Small intestine (tissue), 7 donors: ENCODE results near the gene AOPEP. TPM values are rescaled to one million over a fixed set of nuclear protein-coding genes. Genes with fewer than 3 reads are reported as not detected.
A peak's percentile ranks its signal among the peaks of the same experiment; 100 is the strongest.

Experiments
- DNase-seq, 2 donors: peaks; one replicate each; pipeline versions ENCODE4 v3.0.0 to v3.0.0-alpha.2; 2013
- FAIRE-seq: peaks from 2 replicates; lab custom pipeline; 2012; peaks lifted over from hg19 to GRCh38; lab: Jason Lieb, UNC
- H3K27ac ChIP-seq, 3 donors: one replicate each; pipeline ENCODE4 v1.5.1; 2013; ENCODE audit warnings: low read length in 2 of 3, mild to moderate bottlenecking in 2 of 3, control low read depth in 1 of 3, inconsistent platforms in 1 of 3, low read depth in 1 of 3, moderate library complexity in 1 of 3
- H3K27me3 ChIP-seq, 3 donors: one replicate each; pipeline ENCODE4 v1.6.1; 2013; ENCODE audit warnings: low read length in 3 of 3, inconsistent platforms in 1 of 3; ENCODE audit not compliant: control insufficient read depth in 3 of 3, insufficient read depth in 3 of 3
- H3K36me3 ChIP-seq, 3 donors: one replicate each; pipeline ENCODE4 v1.6.1; 2013; ENCODE audit warnings: low read length in 3 of 3, inconsistent platforms in 1 of 3, low read depth in 1 of 3, mild to moderate bottlenecking in 1 of 3, moderate library complexity in 1 of 3; ENCODE audit not compliant: control insufficient read depth in 3 of 3, insufficient read depth in 2 of 3
- H3K4me1 ChIP-seq, 3 donors: one replicate each; pipeline ENCODE4 v1.6.1; 2013; ENCODE audit warnings: low read length in 2 of 3, inconsistent platforms in 1 of 3, low read depth in 1 of 3, mild to moderate bottlenecking in 1 of 3, moderate library complexity in 1 of 3; ENCODE audit not compliant: control insufficient read depth in 3 of 3, insufficient read depth in 2 of 3
- H3K4me3 ChIP-seq, 3 donors: one replicate each; pipeline ENCODE4 v1.5.1; 2013; ENCODE audit warnings: low read length in 3 of 3, control low read depth in 1 of 3, inconsistent platforms in 1 of 3, low read depth in 1 of 3, mild to moderate bottlenecking in 1 of 3, moderate library complexity in 1 of 3
- H3K9me3 ChIP-seq, 2 donors: one replicate each; pipeline ENCODE4 v1.6.1; 2013; ENCODE audit warnings: low read depth in 1 of 2, low read length in 1 of 2; ENCODE audit not compliant: control insufficient read depth in 2 of 2, insufficient read depth in 1 of 2
- WGBS, 3 donors: extraction: QIAGEN DNeasy Blood & Tissue Kit; methylation state at CpG; one replicate each; pipeline ENCODE4 v1.1.7; 2013; 5-methylcytosine and 5-hydroxymethylcytosine counted together
- polyA plus RNA-seq, 4 donors: library from polyadenylated mRNA; stranded (reverse) in 3 of 4; unstranded in 1 of 4; fragments of 200-250 nt in 3 of 4; fragments of 120-200 nt in 1 of 4; gene quantifications; one replicate each; pipeline versions ENCODE4 v1.2.1 to v1.2.3, GENCODE V29; 2013
- donor health status: healthy with polysubstance abuse.
- donor health status: control.
- donor health status: control.
- donor health status: Bipolar disorder and iron deficiency.
- donor health status: healthy.

The AOPEP gene
- polyA plus RNA-seq, 4 donors = 26.3 to 34.7 (median 28.4) TPM

- H3K27ac ChIP-seq = peak overlapping the region in 1 of 3 donors; percentile 30
- no peak for FAIRE-seq
- no peak overlapping the region for H3K4me3 ChIP-seq
- no peaks in the 10 kb centered on the region for H3K27me3 ChIP-seq
- WGBS, 3 donors = 74 to 80% (median 80%) methylated on average over 8 of the region's 8 CpGs
- peak in 1 of 2 donors; percentile 28 for DNase-seq
- H3K36me3 ChIP-seq = peaks cover 0 to 4% (median 0%) of the 10 kb centered on the region in 3 donors
- H3K4me1 ChIP-seq = peaks cover 0 to 21% (median 3%) of the 10 kb centered on the region in 3 donors
- H3K9me3 ChIP-seq = no peaks in the 10 kb centered on the region
Observed at GRCh38 chr9:95129476-95130291, 403.2 kb downstream of the AOPEP start.

GRCh38 chr9:95130484-95130883 is 404.0 kb downstream of the AOPEP start:
- FAIRE-seq (no peak), DNase-seq (no peak)
- 63 to 82% (median 72%) methylated on average over 5 of the region's 5 CpGs for WGBS, 3 donors
- H3K9me3 ChIP-seq = no peaks in the 10 kb centered on the region
- no peaks in the 10 kb centered on the region for H3K27me3 ChIP-seq
- peaks cover 0 to 21% (median 3%) of the 10 kb centered on the region in 3 donors for H3K4me1 ChIP-seq
- peaks cover 0 to 4% (median 0%) of the 10 kb centered on the region in 3 donors for H3K36me3 ChIP-seq
- no peak overlapping the region for H3K27ac ChIP-seq
- no peak overlapping the region for H3K4me3 ChIP-seq

GRCh38 chr9:95131023-95131943 is 404.8 kb downstream of the AOPEP start:
- no peak for FAIRE-seq
- peaks cover 0 to 21% (median 3%) of the 10 kb centered on the region in 3 donors for H3K4me1 ChIP-seq

GRCh38 chr9:95132366-95133324 is 406.1 kb downstream of the AOPEP start:
- no peak overlapping the region for H3K4me3 ChIP-seq
- DNase-seq (no peak), FAIRE-seq (no peak)
- no peaks in the 10 kb centered on the region for H3K9me3 ChIP-seq
- H3K36me3 ChIP-seq = peaks cover 0 to 10% (median 0%) of the 10 kb centered on the region in 3 donors
- peak overlapping the region in 1 of 3 donors; percentile 19 for H3K27ac ChIP-seq
- 80 to 90% (median 87%) methylated on average over 17 of the region's 17 CpGs for WGBS, 3 donors
- no peaks in the 10 kb centered on the region for H3K27me3 ChIP-seq
- peaks cover 0 to 18% (median 3%) of the 10 kb centered on the region in 3 donors for H3K4me1 ChIP-seq

More at GRCh38 chr9:95131023-95131943, 404.8 kb downstream of the AOPEP start:
- Histone ChIP-seq H3K9me3 (no peaks in the 10 kb centered on the region), H3K27ac (peak overlapping the region in 1 of 3 donors; percentile 14), H3K4me3 (no peak overlapping the region), H3K27me3 (no peaks in the 10 kb centered on the region), H3K36me3 (peaks cover 0 to 4% (median 0%) of the 10 kb centered on the region in 3 donors)
- 36 to 47% (median 46%) methylated on average over 7 of the region's 7 CpGs for WGBS, 3 donors
- DNase-seq = peak; percentile 74 to 76

GRCh38 chr9:95133325-95133705 is 406.8 kb downstream of the AOPEP start:
- Histone ChIP-seq H3K4me1 (peaks cover 0 to 18% (median 3%) of the 10 kb centered on the region in 3 donors), H3K27ac (peak overlapping the region in 2 of 3 donors; percentile 6 to 19), H3K36me3 (peaks cover 0 to 17% (median 0%) of the 10 kb centered on the region in 3 donors), H3K9me3 (no peaks in the 10 kb centered on the region), H3K27me3 (no peaks in the 10 kb centered on the region), H3K4me3 (no peak overlapping the region)
- 80 to 91% (median 89%) methylated on average over 4 of the region's 4 CpGs for WGBS, 3 donors
- FAIRE-seq (no peak), DNase-seq (no peak)

GRCh38 chr9:95134457-95134881 is 408.0 kb downstream of the AOPEP start:
- Histone ChIP-seq H3K27ac (peak overlapping the region; percentile 6 to 61 (median 57)), H3K9me3 (no peaks in the 10 kb centered on the region), H3K27me3 (no peaks in the 10 kb centered on the region), H3K4me1 (peaks cover 0 to 18% (median 3%) of the 10 kb centered on the region in 3 donors), H3K4me3 (no peak overlapping the region), H3K36me3 (peaks cover 0 to 25% (median 0%) of the 10 kb centered on the region in 3 donors)
- DNase-seq (peak; percentile 83 to 95), FAIRE-seq (no peak)
- WGBS, 3 donors = 14 to 70% (median 46%) methylated on average over 9 of the region's 9 CpGs

GRCh38 chr9:95135756-95136155 is 409.3 kb downstream of the AOPEP start:
- no peak for FAIRE-seq
- peaks cover 0 to 25% (median 0%) of the 10 kb centered on the region in 3 donors for H3K36me3 ChIP-seq
- H3K27me3 ChIP-seq = no peaks in the 10 kb centered on the region
- no peak overlapping the region for H3K4me3 ChIP-seq
- no peak for DNase-seq
- no peaks in the 10 kb centered on the region for H3K9me3 ChIP-seq
- 96 to 99% (median 98%) methylated on average over 10 of the region's 10 CpGs for WGBS, 3 donors
- H3K4me1 ChIP-seq = peaks cover 0 to 12% (median 0%) of the 10 kb centered on the region in 3 donors
- H3K27ac ChIP-seq = no peak overlapping the region
